ENCODE data around the gene SORL1-AS1.

SORL1-AS1 gene

DNA sequence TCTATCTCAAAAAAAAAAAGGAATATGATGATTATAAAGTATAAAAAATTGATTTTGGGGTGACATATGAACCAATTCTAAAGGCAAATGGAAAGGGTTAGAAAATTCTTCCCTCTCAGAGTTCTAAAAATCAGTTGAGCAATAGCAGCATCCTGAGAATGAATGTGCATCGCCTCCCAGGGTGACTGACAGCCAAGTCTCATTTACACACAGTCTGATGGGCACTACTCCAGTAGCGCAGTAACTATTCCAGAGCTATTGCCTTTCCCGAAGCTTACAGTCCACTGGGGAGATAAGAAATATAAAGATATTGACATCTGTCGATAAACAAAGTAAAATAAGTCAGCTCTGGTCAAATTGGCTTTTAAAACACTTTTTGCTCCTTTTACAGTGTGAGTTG is 32.9 kb downstream of the SORL1-AS1 start:
- CTCF ChIA-PET: interaction anchor here (0.7 kb wide), 1 partner anchor 171 kb away, joined by 3 read pairs; no protein-coding TSS in a partner anchor
- H3K4me1 ChIP-seq (ENCODE audit: control insufficient read depth in 1 of 2, insufficient read depth in 2 of 2, low read depth in 1 of 2, low read length in 1 of 2): no peaks in the 10 kb centered on the region; a peak in 1 of 4 replicates
- POLR2A ChIA-PET: no interaction called here
- no peaks in the 10 kb centered on the region for H4K20me1 ChIP-seq (ENCODE audit: insufficient read depth)
- H2AFZ ChIP-seq (ENCODE audit: low read depth): no peak overlapping the region
- no peak overlapping the region for H3K27ac ChIP-seq (ENCODE audit: low read depth in 2 of 2, low read length in 1 of 2)
- no peaks in the 10 kb centered on the region for H3K36me3 ChIP-seq (replicated peaks in 1 of 2; ENCODE audit: control insufficient read depth in 1 of 2, insufficient read depth in 2 of 2, low read length in 1 of 2)
- 45% methylated on average over 4 of the region's 4 CpGs for WGBS (ENCODE audit: low lambda C conversion rate)
- no peaks in the 10 kb centered on the region; the same call in 1 of the 2 replicates for H3K27me3 ChIP-seq (ENCODE audit: insufficient read depth)
- H3K4me3 ChIP-seq (ENCODE audit: low read depth in 2 of 2, low read length in 1 of 2): no peak overlapping the region
- no peaks in the 10 kb centered on the region for H3F3A ChIP-seq (replicated peaks; ENCODE audit: insufficient read depth)
- H3K9me2 ChIP-seq: no peaks in the 10 kb centered on the region
- no peak for DNase-seq
- no peaks in the 10 kb centered on the region for H3K9me3 ChIP-seq
- no peak overlapping the region for H3K9ac ChIP-seq
- TF ChIP-seq MEF2A (IDR thresholded peaks at IDR 0.05; ENCODE audit: borderline replicate concordance, low read depth): no peak
- no peak for TF ChIP-seq EP300 (IDR thresholded peaks at IDR 0.05; ENCODE audit: borderline replicate concordance in 1 of 2, low read depth in 1 of 2, low read length in 1 of 2)
- no peak for TF ChIP-seq CHD2 (IDR thresholded peaks at IDR 0.05; ENCODE audit: low read length, partially characterized antibody)
- TF ChIP-seq, protein P1, sequence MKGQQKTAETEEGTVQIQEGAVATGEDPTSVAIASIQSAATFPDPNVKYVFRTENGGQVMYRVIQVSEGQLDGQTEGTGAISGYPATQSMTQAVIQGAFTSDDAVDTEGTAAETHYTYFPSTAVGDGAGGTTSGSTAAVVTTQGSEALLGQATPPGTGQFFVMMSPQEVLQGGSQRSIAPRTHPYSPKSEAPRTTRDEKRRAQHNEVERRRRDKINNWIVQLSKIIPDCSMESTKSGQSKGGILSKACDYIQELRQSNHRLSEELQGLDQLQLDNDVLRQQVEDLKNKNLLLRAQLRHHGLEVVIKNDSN (IDR thresholded peaks at IDR 0.05; ENCODE audit: borderline replicate concordance, low read depth): no peak
- TF ChIP-seq RCOR1 (IDR thresholded peaks at IDR 0.05; ENCODE audit: low read length): no peak
- no peak for TF ChIP-seq SIN3A (IDR thresholded peaks at IDR 0.05; ENCODE audit: borderline replicate concordance, low read depth, low read length)
- no peaks in the 10 kb centered on the region for H3K79me2 ChIP-seq (ENCODE audit: insufficient read depth)
- H3K4me2 ChIP-seq: no peak overlapping the region

DNA sequence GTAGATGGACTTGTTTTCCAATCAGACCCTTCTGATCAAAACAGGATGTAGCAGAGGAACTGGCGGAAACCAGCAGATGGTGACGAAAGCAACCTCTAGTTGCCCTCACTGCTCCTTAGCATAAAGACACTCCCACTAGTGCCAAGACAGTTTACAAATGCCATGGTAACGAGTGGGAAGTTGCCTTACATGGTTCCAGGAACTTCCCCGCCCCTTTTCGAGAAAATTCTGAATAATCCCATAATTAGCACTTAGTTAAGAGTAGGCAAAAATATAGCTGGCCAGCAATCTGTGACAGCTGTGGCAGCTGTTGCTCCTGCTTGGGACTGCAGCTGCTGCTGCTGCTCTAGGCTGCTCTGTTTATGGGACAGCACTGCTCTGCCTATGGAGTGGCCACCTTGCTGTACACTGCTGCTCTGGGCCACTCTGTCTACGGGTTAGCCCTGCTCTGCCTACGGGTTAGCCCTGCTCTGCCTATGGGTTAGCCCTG is 34.1 kb downstream of the SORL1-AS1 start:
- H3K9me2 ChIP-seq: no peaks in the 10 kb centered on the region
- H3K79me2 ChIP-seq (ENCODE audit: insufficient read depth): no peaks in the 10 kb centered on the region
- H3K36me3 ChIP-seq (replicated peaks in 1 of 2; ENCODE audit: control insufficient read depth in 1 of 2, insufficient read depth in 2 of 2, low read length in 1 of 2): no peaks in the 10 kb centered on the region
- no peak overlapping the region for H2AFZ ChIP-seq (ENCODE audit: low read depth)
- H3F3A ChIP-seq (replicated peaks; ENCODE audit: insufficient read depth): no peaks in the 10 kb centered on the region
- H3K4me1 ChIP-seq (ENCODE audit: control insufficient read depth in 1 of 2, insufficient read depth in 2 of 2, low read depth in 1 of 2, low read length in 1 of 2): no peaks in the 10 kb centered on the region; a peak in 1 of 4 replicates
- H3K4me3 ChIP-seq (ENCODE audit: low read depth in 2 of 2, low read length in 1 of 2): no peak overlapping the region
- H4K20me1 ChIP-seq (ENCODE audit: insufficient read depth): no peaks in the 10 kb centered on the region
- H3K9me3 ChIP-seq: no peaks in the 10 kb centered on the region
- WGBS (ENCODE audit: low lambda C conversion rate): 39% methylated on average over 6 of the region's 7 CpGs
- no peak overlapping the region for H3K27ac ChIP-seq (ENCODE audit: low read depth in 2 of 2, low read length in 1 of 2)
- DNase-seq: no peak
- H3K9ac ChIP-seq: no peak overlapping the region
- H3K4me2 ChIP-seq: no peak overlapping the region
- H3K27me3 ChIP-seq (ENCODE audit: insufficient read depth): no peaks in the 10 kb centered on the region
- ChIA-PET CTCF (interaction anchor here (1.1 to 1.6 kb wide), 2 partner anchors 11 to 99 kb away, joined by 3 read pairs; no protein-coding TSS in a partner anchor), POLR2A (interaction anchor here (0.6 kb wide), 1 partner anchor 12 kb away, joined by 3 read pairs; no protein-coding TSS in a partner anchor)
- TF ChIP-seq NRF1 (IDR thresholded peaks at IDR 0.05; ENCODE audit: low read depth, low read length) (no peak), FOXM1 (IDR thresholded peaks at IDR 0.05; ENCODE audit: low read depth) (no peak), RCOR1 (IDR thresholded peaks at IDR 0.05; ENCODE audit: low read length) (no peak), GATA2 (CRISPR knock-in tag; IDR thresholded peaks at IDR 0.05) (no peak), RAD21 (IDR thresholded peaks at IDR 0.05; ENCODE audit: low read length) (no peak)
- TF ChIP-seq, protein P2, sequence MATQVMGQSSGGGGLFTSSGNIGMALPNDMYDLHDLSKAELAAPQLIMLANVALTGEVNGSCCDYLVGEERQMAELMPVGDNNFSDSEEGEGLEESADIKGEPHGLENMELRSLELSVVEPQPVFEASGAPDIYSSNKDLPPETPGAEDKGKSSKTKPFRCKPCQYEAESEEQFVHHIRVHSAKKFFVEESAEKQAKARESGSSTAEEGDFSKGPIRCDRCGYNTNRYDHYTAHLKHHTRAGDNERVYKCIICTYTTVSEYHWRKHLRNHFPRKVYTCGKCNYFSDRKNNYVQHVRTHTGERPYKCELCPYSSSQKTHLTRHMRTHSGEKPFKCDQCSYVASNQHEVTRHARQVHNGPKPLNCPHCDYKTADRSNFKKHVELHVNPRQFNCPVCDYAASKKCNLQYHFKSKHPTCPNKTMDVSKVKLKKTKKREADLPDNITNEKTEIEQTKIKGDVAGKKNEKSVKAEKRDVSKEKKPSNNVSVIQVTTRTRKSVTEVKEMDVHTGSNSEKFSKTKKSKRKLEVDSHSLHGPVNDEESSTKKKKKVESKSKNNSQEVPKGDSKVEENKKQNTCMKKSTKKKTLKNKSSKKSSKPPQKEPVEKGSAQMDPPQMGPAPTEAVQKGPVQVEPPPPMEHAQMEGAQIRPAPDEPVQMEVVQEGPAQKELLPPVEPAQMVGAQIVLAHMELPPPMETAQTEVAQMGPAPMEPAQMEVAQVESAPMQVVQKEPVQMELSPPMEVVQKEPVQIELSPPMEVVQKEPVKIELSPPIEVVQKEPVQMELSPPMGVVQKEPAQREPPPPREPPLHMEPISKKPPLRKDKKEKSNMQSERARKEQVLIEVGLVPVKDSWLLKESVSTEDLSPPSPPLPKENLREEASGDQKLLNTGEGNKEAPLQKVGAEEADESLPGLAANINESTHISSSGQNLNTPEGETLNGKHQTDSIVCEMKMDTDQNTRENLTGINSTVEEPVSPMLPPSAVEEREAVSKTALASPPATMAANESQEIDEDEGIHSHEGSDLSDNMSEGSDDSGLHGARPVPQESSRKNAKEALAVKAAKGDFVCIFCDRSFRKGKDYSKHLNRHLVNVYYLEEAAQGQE (IDR thresholded peaks at IDR 0.05; ENCODE audit: low read depth, low read length): no peak
- TF ChIP-seq, protein P3, sequence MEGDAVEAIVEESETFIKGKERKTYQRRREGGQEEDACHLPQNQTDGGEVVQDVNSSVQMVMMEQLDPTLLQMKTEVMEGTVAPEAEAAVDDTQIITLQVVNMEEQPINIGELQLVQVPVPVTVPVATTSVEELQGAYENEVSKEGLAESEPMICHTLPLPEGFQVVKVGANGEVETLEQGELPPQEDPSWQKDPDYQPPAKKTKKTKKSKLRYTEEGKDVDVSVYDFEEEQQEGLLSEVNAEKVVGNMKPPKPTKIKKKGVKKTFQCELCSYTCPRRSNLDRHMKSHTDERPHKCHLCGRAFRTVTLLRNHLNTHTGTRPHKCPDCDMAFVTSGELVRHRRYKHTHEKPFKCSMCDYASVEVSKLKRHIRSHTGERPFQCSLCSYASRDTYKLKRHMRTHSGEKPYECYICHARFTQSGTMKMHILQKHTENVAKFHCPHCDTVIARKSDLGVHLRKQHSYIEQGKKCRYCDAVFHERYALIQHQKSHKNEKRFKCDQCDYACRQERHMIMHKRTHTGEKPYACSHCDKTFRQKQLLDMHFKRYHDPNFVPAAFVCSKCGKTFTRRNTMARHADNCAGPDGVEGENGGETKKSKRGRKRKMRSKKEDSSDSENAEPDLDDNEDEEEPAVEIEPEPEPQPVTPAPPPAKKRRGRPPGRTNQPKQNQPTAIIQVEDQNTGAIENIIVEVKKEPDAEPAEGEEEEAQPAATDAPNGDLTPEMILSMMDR (IDR thresholded peaks at IDR 0.05): no peak

Measured in SK-N-SH (cell line).